Vagina (tissue), 2 donors: Measurements from ENCODE around the gene ITSN1.

ENCODE experiments used
- CTCF ChIP-seq, 3 experiments: fragments of 450-650 bp in 2 of 3; fragments of 200-600 bp in 1 of 3; sonication (generic) in 1 of 3; IDR thresholded peaks; one replicate each; pipeline ENCODE4 v1.5.1; 2017 to 2019; ENCODE audit warnings: antibody characterized with exemption in 3 of 3, mild to moderate bottlenecking in 2 of 3, moderate library complexity in 2 of 3
- POLR2A ChIP-seq, 2 donors: fragments of 450-650 bp; IDR thresholded peaks; one replicate each; pipeline ENCODE4 v1.6.1; 2017; ENCODE audit warnings: antibody characterized with exemption in 2 of 2, mild to moderate bottlenecking in 2 of 2, moderate library complexity in 2 of 2
- POLR2AphosphoS5 ChIP-seq, 2 donors: sonication (generic); formaldehyde crosslinking; IDR thresholded peaks; one replicate each; pipeline ENCODE4 v1.9.0; 2017; ENCODE audit warnings: antibody characterized with exemption in 2 of 2, mild to moderate bottlenecking in 2 of 2, low read depth in 1 of 2; ENCODE audit not compliant: insufficient read depth in 1 of 2

GRCh38 chr21:33598051-33598450 is 44.2 kb upstream of the ITSN1 start:
- TF ChIP-seq CTCF (IDR thresholded peaks at IDR 0.05) (no peak), POLR2AphosphoS5 (IDR thresholded peaks at IDR 0.05; ENCODE audit: insufficient read depth in 1 of 2, low read depth in 1 of 2) (no peak), POLR2A (IDR thresholded peaks at IDR 0.05) (no peak)
